Erythroblast (primary cell): ENCODE data around the gene ETS2.

Experiments
- GATA1 ChIP-seq: IDR thresholded peaks from 2 replicates; pipeline ENCODE4 v1.6.1; 2011; ENCODE audit warnings: low read depth, mild to moderate bottlenecking, control low read depth, low read length, moderate library complexity
- POLR2A ChIP-seq: IDR thresholded peaks from 2 replicates; pipeline ENCODE4 v1.6.1; 2011; ENCODE audit warnings: mild to moderate bottlenecking, low read length

GRCh38 chr21:38789275-38789674 is 16.5 kb upstream of the ETS2 start:
- TF ChIP-seq POLR2A, result no peak
- TF ChIP-seq GATA1, result no peak
